Subcutaneous abdominal adipose tissue (tissue), 5 donors: Measurements from ENCODE around the gene AEN.

Experiments
- H3K27ac ChIP-seq: one replicate; pipeline ENCODE4 v1.7.0; 2013; ENCODE audit warnings: low read depth, mild to moderate bottlenecking, inconsistent platforms, low read length, moderate library complexity
- H3K27me3 ChIP-seq, 5 donors: one replicate each; pipeline ENCODE4 v1.7.0; 2013; ENCODE audit warnings: low read length in 5 of 5, inconsistent platforms in 1 of 5; ENCODE audit not compliant: control insufficient read depth in 5 of 5, insufficient read depth in 4 of 5
- H3K36me3 ChIP-seq, 5 donors: one replicate each; pipeline ENCODE4 v1.7.0; 2013; ENCODE audit warnings: low read length in 5 of 5; ENCODE audit not compliant: control insufficient read depth in 5 of 5, insufficient read depth in 5 of 5
- H3K4me1 ChIP-seq, 5 donors: one replicate each; pipeline ENCODE4 v1.7.0; 2013; ENCODE audit warnings: low read length in 5 of 5, mild to moderate bottlenecking in 3 of 5, moderate library complexity in 1 of 5; ENCODE audit not compliant: control insufficient read depth in 5 of 5, insufficient read depth in 5 of 5
- H3K4me3 ChIP-seq, 5 donors: one replicate each; pipeline ENCODE4 v1.7.0; 2013; ENCODE audit warnings: low read length in 5 of 5, low read depth in 1 of 5
- H3K9ac ChIP-seq, 5 donors: one replicate each; pipeline ENCODE4 v1.7.0; 2013; ENCODE audit warnings: low read length in 5 of 5, mild to moderate bottlenecking in 4 of 5, moderate library complexity in 3 of 5
- H3K9me3 ChIP-seq, 5 donors: one replicate each; pipeline ENCODE4 v1.7.0; 2013; ENCODE audit warnings: low read length in 5 of 5; ENCODE audit not compliant: control insufficient read depth in 5 of 5
- donor health status: healthy.
- donor health status: healthy.
- donor health status: healthy.
- donor health status: healthy.
- donor health status: healthy.

The AEN gene

GRCh38 chr15:88612186-88612796 is 8.8 kb upstream of the AEN start:
- no peaks in the 10 kb centered on the region for H3K9me3 ChIP-seq
- no peak overlapping the region for H3K4me3 ChIP-seq
- H3K36me3 ChIP-seq = peaks cover 0 to 20% (median 0%) of the 10 kb centered on the region in 5 donors
- no peak overlapping the region for H3K27ac ChIP-seq
- peaks cover 0 to 2% (median 0%) of the 10 kb centered on the region in 5 donors for H3K27me3 ChIP-seq
- H3K4me1 ChIP-seq = peaks cover 0 to 12% (median 5%) of the 10 kb centered on the region in 5 donors
- H3K9ac ChIP-seq = no peak overlapping the region

- Histone ChIP-seq H3K36me3 (peaks cover 0 to 20% (median 0%) of the 10 kb centered on the region in 5 donors), H3K9ac (no peak overlapping the region), H3K4me1 (peaks cover 0 to 12% (median 5%) of the 10 kb centered on the region in 5 donors), H3K27me3 (no peaks in the 10 kb centered on the region), H3K27ac (no peak overlapping the region), H3K4me3 (no peak overlapping the region), H3K9me3 (no peaks in the 10 kb centered on the region)
Observed at GRCh38 chr15:88613074-88613944, 7.8 kb upstream of the AEN start.

- Histone ChIP-seq H3K4me3 (no peak overlapping the region), H3K27ac (no peak overlapping the region), H3K9me3 (no peaks in the 10 kb centered on the region), H3K9ac (no peak overlapping the region), H3K36me3 (peaks cover 0 to 6% (median 0%) of the 10 kb centered on the region in 5 donors), H3K4me1 (peaks cover 0 to 12% (median 5%) of the 10 kb centered on the region in 5 donors), H3K27me3 (no peaks in the 10 kb centered on the region)
Observed at GRCh38 chr15:88615303-88616107, 5.6 kb upstream of the AEN start.

GRCh38 chr15:88616240-88616639 is 4.9 kb upstream of the AEN start:
- Histone ChIP-seq H3K4me3 (no peak overlapping the region), H3K9me3 (no peaks in the 10 kb centered on the region), H3K9ac (no peak overlapping the region)

DNA sequence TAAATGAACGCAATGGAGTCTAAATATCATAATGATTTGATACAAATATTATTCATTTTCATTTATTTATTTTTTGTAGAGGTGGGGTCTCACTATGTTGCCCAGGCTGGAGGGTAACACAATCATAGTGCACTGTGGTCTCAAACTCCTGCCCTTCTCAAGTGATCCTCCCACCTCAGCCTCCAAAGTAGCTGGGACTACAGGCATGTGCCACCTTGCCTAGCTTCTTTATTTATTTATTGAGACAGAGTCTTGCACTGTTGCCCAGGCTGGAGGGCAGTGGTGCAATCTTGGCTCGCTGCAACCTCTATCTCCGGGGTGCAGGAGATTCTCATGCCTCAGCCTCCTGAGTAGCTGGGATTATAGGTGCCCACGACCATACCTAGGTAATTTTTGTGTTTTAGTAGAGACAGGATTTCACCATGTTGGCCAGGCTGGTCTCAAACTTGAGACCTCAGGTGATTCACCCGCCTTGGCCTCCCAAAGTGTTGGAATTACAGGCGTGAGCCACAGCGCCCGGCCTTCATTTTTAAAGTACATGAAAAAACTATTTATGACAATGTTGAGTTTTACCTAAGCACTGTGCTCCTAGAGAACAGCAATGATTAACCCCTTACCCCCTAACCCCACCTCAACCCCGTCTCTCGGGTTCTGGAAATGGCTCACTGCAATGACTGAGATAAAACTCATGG is 4.0 kb upstream of the AEN start:
- H3K27ac ChIP-seq = no peak overlapping the region
- no peaks in the 10 kb centered on the region for H3K9me3 ChIP-seq
- H3K36me3 ChIP-seq = peaks cover 0 to 1% (median 0%) of the 10 kb centered on the region in 5 donors
- peaks cover 7 to 27% (median 16%) of the 10 kb centered on the region in 5 donors for H3K4me1 ChIP-seq
- no peaks in the 10 kb centered on the region for H3K27me3 ChIP-seq
- H3K4me3 ChIP-seq = no peak overlapping the region
- no peak overlapping the region for H3K9ac ChIP-seq

More at GRCh38 chr15:88616240-88616639, 4.9 kb upstream of the AEN start:
- no peaks in the 10 kb centered on the region for H3K27me3 ChIP-seq
- peaks cover 0 to 4% (median 0%) of the 10 kb centered on the region in 5 donors for H3K36me3 ChIP-seq
- no peak overlapping the region for H3K27ac ChIP-seq
- H3K4me1 ChIP-seq = peaks cover 0 to 17% (median 9%) of the 10 kb centered on the region in 5 donors

- Histone ChIP-seq H3K9ac (no peak overlapping the region), H3K4me3 (no peak overlapping the region), H3K27ac (no peak overlapping the region), H3K9me3 (no peaks in the 10 kb centered on the region), H3K4me1 (peaks cover 7 to 30% (median 22%) of the 10 kb centered on the region in 5 donors), H3K36me3 (no peaks in the 10 kb centered on the region), H3K27me3 (no peaks in the 10 kb centered on the region)
Observed at GRCh38 chr15:88617790-88618189, 3.4 kb upstream of the AEN start.

GRCh38 chr15:88618686-88619085 is 2.5 kb upstream of the AEN start:
- no peaks in the 10 kb centered on the region for H3K9me3 ChIP-seq
- H3K9ac ChIP-seq = no peak overlapping the region
- no peak overlapping the region for H3K4me3 ChIP-seq
- no peak overlapping the region for H3K27ac ChIP-seq
- H3K27me3 ChIP-seq = no peaks in the 10 kb centered on the region
- H3K36me3 ChIP-seq = peaks cover 0 to under 1% (median 0%) of the 10 kb centered on the region in 5 donors
- peaks cover 7 to 33% (median 26%) of the 10 kb centered on the region in 5 donors for H3K4me1 ChIP-seq

- Histone ChIP-seq H3K9me3 (no peaks in the 10 kb centered on the region), H3K27ac (no peak overlapping the region), H3K4me3 (no peak overlapping the region), H3K9ac (no peak overlapping the region), H3K4me1 (peaks cover 7 to 37% (median 30%) of the 10 kb centered on the region in 5 donors), H3K27me3 (no peaks in the 10 kb centered on the region), H3K36me3 (peaks cover 0 to 3% (median 0%) of the 10 kb centered on the region in 5 donors)
Observed at GRCh38 chr15:88619796-88620195, 1.3 kb upstream of the AEN start.

- Histone ChIP-seq H3K27ac (peak overlapping the region; percentile 85), H3K9me3 (no peaks in the 10 kb centered on the region), H3K9ac (peak overlapping the region; percentile 68 to 90 (median 77)), H3K27me3 (no peaks in the 10 kb centered on the region), H3K4me3 (peak overlapping the region; percentile 71 to 77 (median 73)), H3K36me3 (peaks cover 0 to 13% (median 10%) of the 10 kb centered on the region in 5 donors), H3K4me1 (peaks cover 7 to 38% (median 30%) of the 10 kb centered on the region in 5 donors)
Observed at GRCh38 chr15:88621789-88622604, 857 bp downstream of the AEN start.
